ENCODE results near the gene MAGI2. TPM values are rescaled to one million over a fixed set of nuclear protein-coding genes. Genes with fewer than 3 reads are reported as not detected.

MAGI2 gene
- total RNA-seq, 1 experiment from 2014 or later = 0.56 TPM

DNA sequence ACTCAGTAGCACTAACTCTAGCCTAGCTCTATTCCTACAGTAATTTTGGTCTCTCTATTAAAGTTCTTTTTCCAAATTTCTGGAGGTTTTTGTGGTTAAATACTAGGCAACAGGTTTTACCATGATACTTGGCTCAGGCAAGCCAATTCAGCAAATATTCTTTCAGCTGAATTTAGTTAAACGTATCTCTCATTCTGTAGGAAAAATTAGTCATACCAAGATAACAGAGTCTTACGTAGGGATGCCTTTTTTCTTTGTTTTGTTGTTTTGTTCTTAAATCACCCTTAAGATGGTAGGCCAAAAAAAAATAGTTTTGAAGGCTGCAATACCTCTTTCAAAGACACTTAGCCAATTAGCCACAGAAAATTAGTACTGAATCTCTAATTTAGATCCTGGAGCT, 180.5 kb downstream of the MAGI2 start:
- Histone ChIP-seq H3K9me3 (no peaks in the 10 kb centered on the region; the same call in 1 of the 2 replicates), H3K36me3 (no peaks in the 10 kb centered on the region), H3K4me3 (no peak overlapping the region), H3K27me3 (no peaks in the 10 kb centered on the region)
- DNase-seq = no peak

DNA sequence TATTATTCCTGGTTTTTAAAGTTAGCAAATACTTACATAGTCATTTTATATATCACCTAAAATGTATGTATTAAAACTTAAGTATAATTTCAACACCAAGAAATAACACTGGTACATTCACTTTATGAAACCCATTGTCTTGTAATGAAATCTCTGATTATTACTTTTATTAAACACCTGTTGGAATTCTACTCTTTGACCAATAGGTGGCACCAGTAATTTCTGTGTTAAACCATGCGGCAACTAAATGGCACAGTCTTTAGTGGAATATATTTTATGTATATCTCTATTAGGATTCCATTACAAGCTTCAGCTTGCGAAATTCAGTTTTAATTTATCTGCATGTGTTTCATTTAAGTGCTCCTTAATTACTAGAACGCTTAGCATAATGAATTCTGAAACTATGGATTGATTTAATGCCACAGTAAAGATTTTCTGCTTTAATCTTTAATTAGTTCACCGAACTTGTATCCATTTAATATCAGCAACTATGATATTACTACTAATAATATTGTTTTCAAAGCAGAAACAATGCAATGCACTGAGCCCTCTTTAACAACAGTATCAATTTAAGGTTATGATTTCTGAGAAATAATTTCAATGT, 181.3 kb downstream of the MAGI2 start:
- H3K9me3 ChIP-seq = no peaks in the 10 kb centered on the region; the same call in 1 of the 2 replicates
- H3K4me3 ChIP-seq = no peak overlapping the region
- no peaks in the 10 kb centered on the region for H3K27me3 ChIP-seq
- DNase-seq = no peak
- H3K36me3 ChIP-seq = no peaks in the 10 kb centered on the region

DNA sequence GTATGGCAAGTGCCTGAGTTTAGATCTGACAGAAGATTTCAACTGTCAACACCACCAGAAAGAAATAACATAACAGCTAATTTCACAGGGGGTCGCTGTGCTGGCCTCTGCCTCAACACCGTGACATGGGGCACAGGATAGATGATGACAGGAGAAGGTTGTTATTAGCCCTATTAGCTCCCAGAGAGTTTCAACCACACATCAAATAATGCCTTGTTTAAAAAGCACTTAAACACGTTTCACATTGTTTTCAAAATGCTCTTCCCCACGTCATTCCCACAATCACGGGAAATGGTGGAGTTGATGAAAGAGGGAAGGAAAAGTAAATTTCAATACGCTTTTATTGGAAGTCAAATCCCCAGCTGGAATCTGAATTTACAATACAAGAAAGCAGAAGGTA, 184.7 kb downstream of the MAGI2 start:
- no peaks in the 10 kb centered on the region for H3K36me3 ChIP-seq
- H3K9me3 ChIP-seq = no peaks in the 10 kb centered on the region
- no peak for DNase-seq
- H3K4me3 ChIP-seq = no peak overlapping the region
- H3K27me3 ChIP-seq = no peaks in the 10 kb centered on the region

DNA sequence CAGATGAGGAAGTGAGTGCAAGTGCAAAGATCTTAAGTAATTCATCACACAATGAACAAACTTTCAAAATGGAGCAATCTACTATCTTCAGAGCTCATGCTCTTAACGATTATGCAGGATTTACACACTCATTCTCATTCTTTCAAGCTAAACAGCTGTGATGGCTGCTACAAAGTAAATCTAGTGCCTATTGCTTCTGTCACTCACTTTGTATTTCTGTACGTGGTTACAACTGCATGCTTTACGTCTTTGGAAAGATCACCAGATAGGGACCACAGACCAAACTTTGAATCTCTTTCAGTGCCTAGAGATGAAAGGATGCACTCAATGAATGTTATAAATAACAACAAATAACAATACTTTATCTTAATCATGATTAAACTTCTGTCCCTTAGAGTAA, 194.6 kb downstream of the MAGI2 start:
- no peaks in the 10 kb centered on the region for H3K27me3 ChIP-seq
- DNase-seq = no peak
- no peaks in the 10 kb centered on the region for H3K9me3 ChIP-seq
- no peaks in the 10 kb centered on the region for H3K36me3 ChIP-seq
- no peak overlapping the region for H3K4me3 ChIP-seq

- no peak overlapping the region for H3K4me3 ChIP-seq
- H3K9me3 ChIP-seq = no peaks in the 10 kb centered on the region
- H3K36me3 ChIP-seq = no peaks in the 10 kb centered on the region
- H3K27me3 ChIP-seq = no peaks in the 10 kb centered on the region
- DNase-seq = no peak
Measured at GRCh38 chr7:79257959-79258358, 195.5 kb downstream of the MAGI2 start.

- Histone ChIP-seq H3K27me3 (no peaks in the 10 kb centered on the region), H3K9me3 (no peaks in the 10 kb centered on the region), H3K36me3 (no peaks in the 10 kb centered on the region), H3K4me3 (no peak overlapping the region)
- no peak for DNase-seq
Measured at GRCh38 chr7:79245623-79246249, 207.7 kb downstream of the MAGI2 start.

DNA sequence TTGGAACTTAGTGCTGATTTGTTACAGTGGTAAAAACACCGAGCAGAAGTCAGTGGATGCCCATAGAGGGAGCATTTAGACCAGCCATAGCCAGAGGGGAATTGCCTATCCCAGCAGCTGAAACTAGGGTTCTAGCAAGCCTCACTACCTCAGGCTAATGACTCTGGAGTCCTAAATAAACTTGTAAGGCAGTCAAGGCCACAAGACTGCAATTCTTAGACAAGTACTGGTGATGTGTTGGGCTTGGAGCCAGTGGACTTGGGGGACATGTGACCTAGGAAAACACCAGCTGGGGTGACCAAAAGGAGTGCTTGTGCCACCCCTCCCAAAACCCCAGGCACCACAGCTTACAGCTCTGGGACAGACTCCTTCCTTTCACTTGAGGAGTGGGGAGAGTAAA, 209.0 kb downstream of the MAGI2 start:
- Histone ChIP-seq H3K9me3 (no peaks in the 10 kb centered on the region), H3K27me3 (no peaks in the 10 kb centered on the region), H3K4me3 (no peak overlapping the region), H3K36me3 (no peaks in the 10 kb centered on the region)
- no peak for DNase-seq

DNA sequence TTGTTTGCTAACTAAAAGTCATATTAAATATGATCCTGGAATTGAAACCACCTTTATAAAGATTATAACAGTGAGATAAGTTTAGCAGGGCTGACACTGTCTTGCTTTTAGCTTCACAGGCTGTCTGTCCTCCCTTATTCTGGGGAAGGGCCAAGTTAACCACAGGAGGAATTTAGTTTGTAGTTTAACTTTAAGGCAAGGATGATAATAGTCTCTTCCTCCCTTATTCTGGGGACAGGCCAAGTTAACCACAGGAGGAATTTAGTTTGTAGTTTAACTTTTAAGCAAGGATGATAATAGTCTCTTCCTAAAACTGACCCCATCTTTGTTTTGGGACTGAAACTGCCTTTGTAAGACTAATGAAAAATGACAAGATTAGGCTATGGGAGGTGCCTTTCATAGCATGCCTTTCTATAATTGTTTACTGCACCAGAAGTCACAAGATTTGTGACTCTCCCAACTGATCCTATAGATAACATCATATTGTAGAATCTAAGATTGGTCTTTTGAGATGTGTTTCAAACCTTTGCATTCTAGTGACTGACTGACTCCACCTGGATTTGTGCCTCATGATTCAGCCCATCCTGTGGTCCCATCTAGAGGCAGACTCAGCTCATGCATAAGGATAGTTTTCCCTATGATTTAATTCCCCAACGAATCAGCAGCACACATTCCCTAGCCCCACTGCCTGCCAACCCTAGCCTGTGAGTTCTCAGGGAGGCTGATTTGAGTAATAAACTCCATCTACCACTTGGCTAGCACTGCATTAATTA, 212.0 kb downstream of the MAGI2 start:
- no peak for DNase-seq
- H3K36me3 ChIP-seq = no peaks in the 10 kb centered on the region
- no peak overlapping the region for H3K4me3 ChIP-seq
- H3K9me3 ChIP-seq = no peaks in the 10 kb centered on the region
- no peaks in the 10 kb centered on the region for H3K27me3 ChIP-seq

DNA sequence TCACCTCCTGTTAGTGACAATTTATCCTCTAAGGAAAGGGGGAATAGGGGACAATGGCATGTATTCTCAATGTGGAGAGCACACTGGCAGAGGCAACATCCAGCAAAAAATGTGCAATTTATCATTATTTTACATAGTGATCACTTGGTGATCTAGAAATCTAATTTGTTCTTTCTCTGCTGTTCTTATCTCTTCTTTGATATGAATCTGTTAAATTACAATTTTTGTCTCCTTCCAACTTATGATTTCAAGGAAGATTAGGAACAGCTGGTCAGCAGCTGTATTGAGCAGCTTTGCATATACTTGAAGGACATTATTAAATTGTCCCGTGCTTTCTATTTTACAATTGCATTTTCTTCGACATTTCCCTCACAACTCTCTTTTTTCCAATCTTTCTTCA, 213.1 kb downstream of the MAGI2 start:
- no peak for DNase-seq
- H3K9me3 ChIP-seq = no peaks in the 10 kb centered on the region
- no peaks in the 10 kb centered on the region for H3K27me3 ChIP-seq
- H3K4me3 ChIP-seq = no peak overlapping the region
- no peaks in the 10 kb centered on the region for H3K36me3 ChIP-seq

GRCh38 chr7:79236352-79237028, 217.0 kb downstream of the MAGI2 start:
- DNase-seq = no peak
- no peaks in the 10 kb centered on the region for H3K36me3 ChIP-seq
- no peaks in the 10 kb centered on the region for H3K27me3 ChIP-seq
- H3K4me3 ChIP-seq = no peak overlapping the region
- H3K9me3 ChIP-seq = no peaks in the 10 kb centered on the region

GRCh38 chr7:79227044-79227443, 226.4 kb downstream of the MAGI2 start:
- H3K27me3 ChIP-seq = no peaks in the 10 kb centered on the region
- no peaks in the 10 kb centered on the region for H3K36me3 ChIP-seq
- no peak overlapping the region for H3K4me3 ChIP-seq
- DNase-seq = no peak
- no peaks in the 10 kb centered on the region for H3K9me3 ChIP-seq

GRCh38 chr7:79221211-79221610, 232.3 kb downstream of the MAGI2 start:
- Histone ChIP-seq H3K4me3 (no peak overlapping the region), H3K27me3 (no peaks in the 10 kb centered on the region), H3K9me3 (no peaks in the 10 kb centered on the region), H3K36me3 (no peaks in the 10 kb centered on the region)
- DNase-seq = no peak

DNA sequence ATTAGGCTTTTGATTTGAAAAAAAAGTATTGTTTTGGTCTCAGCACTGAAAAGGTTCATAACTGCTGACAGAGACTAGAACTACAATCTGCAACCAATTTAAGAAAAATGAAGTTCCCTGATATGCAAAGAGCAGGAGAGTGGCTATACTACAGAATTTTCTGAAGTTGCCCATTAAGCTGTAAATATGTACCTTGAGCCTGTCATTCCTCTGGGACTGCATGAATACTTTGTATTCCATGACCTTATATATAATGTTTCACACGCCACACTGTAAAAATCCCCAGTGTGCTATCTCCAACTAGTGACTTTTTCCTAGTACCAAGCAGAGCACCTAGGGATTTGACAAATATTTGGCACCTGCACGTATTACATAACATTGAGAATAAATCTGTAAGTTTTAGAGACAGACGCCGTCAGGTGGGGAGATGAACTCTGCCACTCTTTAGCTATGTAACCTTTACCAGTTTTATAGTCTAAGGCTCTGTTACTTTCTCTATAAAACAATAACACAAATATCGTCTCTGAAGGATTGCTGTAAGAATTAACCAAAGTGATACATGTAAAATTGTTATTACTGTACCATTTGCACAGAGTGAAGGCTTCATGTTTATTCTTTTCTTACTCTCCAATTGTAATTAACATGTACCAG, 235.4 kb downstream of the MAGI2 start:
- no peaks in the 10 kb centered on the region for H3K27me3 ChIP-seq
- H3K9me3 ChIP-seq = no peaks in the 10 kb centered on the region
- H3K4me3 ChIP-seq = no peak overlapping the region
- no peak for DNase-seq
- H3K36me3 ChIP-seq = no peaks in the 10 kb centered on the region

- DNase-seq = no peak
- H3K9me3 ChIP-seq = no peaks in the 10 kb centered on the region
- H3K27me3 ChIP-seq = no peaks in the 10 kb centered on the region
- H3K4me3 ChIP-seq = no peak overlapping the region
- H3K36me3 ChIP-seq = no peaks in the 10 kb centered on the region
Measured at GRCh38 chr7:79217468-79217867, 236.0 kb downstream of the MAGI2 start.

DNA sequence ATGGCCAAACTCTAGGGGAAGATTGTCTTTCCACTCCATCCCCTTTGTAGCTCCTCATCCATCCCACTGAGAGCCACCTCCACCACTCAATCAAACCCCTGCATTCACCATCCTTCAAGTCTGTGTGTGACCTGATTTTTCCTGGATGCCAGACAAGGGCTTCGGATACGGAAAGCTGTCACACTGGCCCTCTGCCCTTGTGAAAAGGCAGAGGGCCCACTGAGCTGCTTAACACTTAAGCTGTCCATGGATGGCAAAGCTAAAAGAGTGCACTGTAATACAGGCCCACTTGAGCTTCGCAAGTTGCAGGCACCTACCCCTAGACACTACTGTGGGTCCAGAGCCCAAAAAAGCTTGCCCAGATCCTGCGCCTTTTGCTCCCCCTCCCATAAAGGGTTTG, 237.2 kb downstream of the MAGI2 start:
- H3K9me3 ChIP-seq = no peaks in the 10 kb centered on the region
- H3K27me3 ChIP-seq = no peaks in the 10 kb centered on the region
- H3K4me3 ChIP-seq = no peak overlapping the region
- DNase-seq = no peak
- no peaks in the 10 kb centered on the region for H3K36me3 ChIP-seq

DNA sequence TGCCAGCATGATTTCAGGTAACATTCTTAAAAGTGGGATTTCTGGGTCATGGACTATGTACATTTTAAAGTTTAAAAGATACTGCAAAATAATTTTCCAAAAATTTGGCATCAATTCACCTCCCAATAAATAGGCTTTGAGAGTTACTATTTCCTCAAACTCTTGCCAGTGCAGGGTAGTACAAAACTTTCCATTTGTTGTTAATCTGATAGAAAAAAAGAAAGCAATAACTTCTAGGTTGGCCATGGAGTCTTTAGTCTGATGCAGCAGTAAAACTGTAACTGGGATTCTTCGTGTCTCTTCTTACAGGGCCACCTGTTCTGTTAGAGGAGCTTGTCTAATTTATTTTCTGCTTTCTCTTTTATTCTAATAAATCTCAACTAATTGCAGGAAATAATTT, 241.1 kb downstream of the MAGI2 start:
- Histone ChIP-seq H3K36me3 (no peaks in the 10 kb centered on the region), H3K9me3 (no peaks in the 10 kb centered on the region), H3K4me3 (no peak overlapping the region), H3K27me3 (no peaks in the 10 kb centered on the region)
- no peak for DNase-seq

DNA sequence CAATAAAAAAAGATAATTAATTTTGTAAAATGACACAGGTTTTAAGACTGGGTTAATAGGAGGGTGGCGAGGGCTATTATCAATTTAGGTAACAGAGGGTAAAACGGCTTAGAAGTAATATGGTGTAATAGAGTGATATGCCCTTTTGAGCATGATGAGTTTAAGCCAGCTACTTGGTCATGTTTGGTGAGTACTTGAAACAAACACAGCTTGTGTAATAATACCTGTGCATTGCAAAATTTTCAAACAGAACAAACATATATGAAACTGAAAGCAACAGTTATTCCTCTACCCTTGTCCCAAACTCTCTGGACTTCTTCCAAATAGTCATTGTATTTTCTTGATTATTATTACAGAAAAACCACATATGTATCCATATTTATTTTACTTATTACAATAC, 241.7 kb downstream of the MAGI2 start:
- no peaks in the 10 kb centered on the region for H3K36me3 ChIP-seq
- DNase-seq = no peak
- no peaks in the 10 kb centered on the region for H3K27me3 ChIP-seq
- H3K9me3 ChIP-seq = no peaks in the 10 kb centered on the region
- no peak overlapping the region for H3K4me3 ChIP-seq
